ENCODE results near the gene AP1S2.

Gene AP1S2

GRCh38 chrX:15866147-15866546 is 11.5 kb upstream of the AP1S2 start:
- Mint-ChIP-seq H3K27ac (no peak overlapping the region), H3K36me3 (no peaks in the 10 kb centered on the region), H3K4me3 (no peak overlapping the region), H3K4me1 (no peaks in the 10 kb centered on the region), H3K9me3 (no peaks in the 10 kb centered on the region), H3K27me3 (peaks cover 5% of the 10 kb centered on the region)
- CTCF ChIA-PET, result interaction anchor here (1.4 kb wide), 1 partner anchor 11 kb away, joined by 4 read pairs; no protein-coding TSS in a partner anchor
- no peak for DNase-seq

GRCh38 chrX:15864629-15865028 is 10.0 kb upstream of the AP1S2 start:
- Mint-ChIP-seq H3K36me3 (no peaks in the 10 kb centered on the region), H3K27me3 (peaks cover 7% of the 10 kb centered on the region), H3K4me1 (no peaks in the 10 kb centered on the region), H3K27ac (no peak overlapping the region), H3K4me3 (no peak overlapping the region), H3K9me3 (no peaks in the 10 kb centered on the region)
- CTCF ChIA-PET, result no interaction called here
- DNase-seq, result no peak

GRCh38 chrX:15864023-15864422 is 9.4 kb upstream of the AP1S2 start:
- no peak overlapping the region for H3K4me3 Mint-ChIP-seq
- peaks cover 7% of the 10 kb centered on the region for H3K27me3 Mint-ChIP-seq
- CTCF ChIA-PET, result no interaction called here
- no peak for DNase-seq
- no peaks in the 10 kb centered on the region for H3K36me3 Mint-ChIP-seq
- no peak overlapping the region for H3K27ac Mint-ChIP-seq
- no peaks in the 10 kb centered on the region for H3K9me3 Mint-ChIP-seq
- no peaks in the 10 kb centered on the region for H3K4me1 Mint-ChIP-seq

GRCh38 chrX:15860921-15861320 is 6.3 kb upstream of the AP1S2 start:
- CTCF ChIA-PET, result no interaction called here
- Mint-ChIP-seq H3K27ac (no peak overlapping the region), H3K9me3 (no peaks in the 10 kb centered on the region), H3K27me3 (peaks cover 7% of the 10 kb centered on the region), H3K4me1 (peaks cover 4% of the 10 kb centered on the region), H3K36me3 (no peaks in the 10 kb centered on the region), H3K4me3 (no peak overlapping the region)
- DNase-seq, result no peak

GRCh38 chrX:15858051-15858450 is 3.4 kb upstream of the AP1S2 start:
- H3K4me3 Mint-ChIP-seq, result no peak overlapping the region
- peaks cover 7% of the 10 kb centered on the region for H3K27me3 Mint-ChIP-seq

GRCh38 chrX:15856636-15857035 is 2.0 kb upstream of the AP1S2 start:
- Mint-ChIP-seq H3K27ac (no peak overlapping the region), H3K4me1 (peaks cover 25% of the 10 kb centered on the region), H3K27me3 (peaks cover 6% of the 10 kb centered on the region), H3K9me3 (no peaks in the 10 kb centered on the region), H3K36me3 (peaks cover under 1% of the 10 kb centered on the region), H3K4me3 (no peak overlapping the region)
- no peak for DNase-seq
- CTCF ChIA-PET, result no interaction called here

More at GRCh38 chrX:15858051-15858450, 3.4 kb upstream of the AP1S2 start:
- peaks cover 18% of the 10 kb centered on the region for H3K4me1 Mint-ChIP-seq
- H3K27ac Mint-ChIP-seq, result no peak overlapping the region
- DNase-seq, result no peak
- CTCF ChIA-PET, result no interaction called here
- H3K36me3 Mint-ChIP-seq, result no peaks in the 10 kb centered on the region
- H3K9me3 Mint-ChIP-seq, result no peaks in the 10 kb centered on the region

GRCh38 chrX:15856222-15856587 is 1.6 kb upstream of the AP1S2 start:
- H3K9me3 Mint-ChIP-seq, result no peaks in the 10 kb centered on the region
- H3K4me3 Mint-ChIP-seq, result no peak overlapping the region
- no peak for DNase-seq
- peaks cover 2% of the 10 kb centered on the region for H3K27me3 Mint-ChIP-seq
- no peak overlapping the region for H3K27ac Mint-ChIP-seq
- CTCF ChIA-PET, result no interaction called here
- H3K4me1 Mint-ChIP-seq, result peaks cover 27% of the 10 kb centered on the region
- H3K36me3 Mint-ChIP-seq, result peaks cover 3% of the 10 kb centered on the region

- H3K27me3 Mint-ChIP-seq, result no peaks in the 10 kb centered on the region
- peak overlapping the region; percentile 97 for H3K27ac Mint-ChIP-seq
- CTCF ChIA-PET, result interaction anchor here (0.7 kb wide), 1 partner anchor 10 kb away, joined by 4 read pairs; no protein-coding TSS in a partner anchor
- no peak for DNase-seq
- no peaks in the 10 kb centered on the region for H3K9me3 Mint-ChIP-seq
- H3K4me1 Mint-ChIP-seq, result peaks cover 31% of the 10 kb centered on the region
- peaks cover 7% of the 10 kb centered on the region for H3K36me3 Mint-ChIP-seq
- peak overlapping the region; percentile 84 for H3K4me3 Mint-ChIP-seq
These were observed 1.1 kb upstream of the AP1S2 start for GRCh38 chrX:15855568-15856221.

- H3K9me3 Mint-ChIP-seq, result no peaks in the 10 kb centered on the region
- H3K4me1 Mint-ChIP-seq, result peaks cover 35% of the 10 kb centered on the region
- CTCF ChIA-PET, result no interaction called here
These were observed 445 bp downstream of the AP1S2 start for GRCh38 chrX:15854080-15854655.

GRCh38 chrX:15853586-15854079 is 980 bp downstream of the AP1S2 start:
- H3K9me3 Mint-ChIP-seq, result no peaks in the 10 kb centered on the region
- no peak for DNase-seq
- peak overlapping the region; percentile 82 for H3K27ac Mint-ChIP-seq
- peak overlapping the region; percentile 73 for H3K4me3 Mint-ChIP-seq
- peaks cover 35% of the 10 kb centered on the region for H3K4me1 Mint-ChIP-seq
- H3K36me3 Mint-ChIP-seq, result peaks cover 13% of the 10 kb centered on the region
- CTCF ChIA-PET, result no interaction called here
- H3K27me3 Mint-ChIP-seq, result no peaks in the 10 kb centered on the region

More at GRCh38 chrX:15854080-15854655, 445 bp downstream of the AP1S2 start:
- Mint-ChIP-seq H3K27ac (peak overlapping the region; percentile 82), H3K36me3 (peaks cover 13% of the 10 kb centered on the region), H3K27me3 (no peaks in the 10 kb centered on the region), H3K4me3 (peak overlapping the region; percentile 73)
- DNase-seq, result peak; percentile 49

- CTCF ChIA-PET, result no interaction called here
- Mint-ChIP-seq H3K36me3 (peaks cover 20% of the 10 kb centered on the region), H3K4me3 (no peak overlapping the region), H3K27me3 (no peaks in the 10 kb centered on the region), H3K9me3 (no peaks in the 10 kb centered on the region), H3K4me1 (peaks cover 26% of the 10 kb centered on the region), H3K27ac (no peak overlapping the region)
- DNase-seq, result no peak
These were observed 5.1 kb downstream of the AP1S2 start for GRCh38 chrX:15849555-15849954.

GRCh38 chrX:15848576-15848975 is 6.0 kb downstream of the AP1S2 start:
- Mint-ChIP-seq H3K27me3 (no peaks in the 10 kb centered on the region), H3K36me3 (peaks cover 28% of the 10 kb centered on the region), H3K4me3 (no peak overlapping the region), H3K4me1 (peaks cover 24% of the 10 kb centered on the region), H3K9me3 (no peaks in the 10 kb centered on the region), H3K27ac (no peak overlapping the region)
- no peak for DNase-seq
- CTCF ChIA-PET, result no interaction called here

- H3K9me3 Mint-ChIP-seq, result no peaks in the 10 kb centered on the region
- H3K4me1 Mint-ChIP-seq, result peaks cover 2% of the 10 kb centered on the region
- no peak overlapping the region for H3K27ac Mint-ChIP-seq
- CTCF ChIA-PET, result no interaction called here
- peaks cover 22% of the 10 kb centered on the region for H3K36me3 Mint-ChIP-seq
- no peak overlapping the region for H3K4me3 Mint-ChIP-seq
- no peak for DNase-seq
- H3K27me3 Mint-ChIP-seq, result no peaks in the 10 kb centered on the region
These were observed 10.7 kb downstream of the AP1S2 start for GRCh38 chrX:15843960-15844359.

- no peak overlapping the region for H3K4me3 Mint-ChIP-seq
- H3K9me3 Mint-ChIP-seq, result no peaks in the 10 kb centered on the region
- H3K27me3 Mint-ChIP-seq, result no peaks in the 10 kb centered on the region
- H3K36me3 Mint-ChIP-seq, result peaks cover 16% of the 10 kb centered on the region
- DNase-seq, result no peak
- CTCF ChIA-PET, result no interaction called here
- H3K4me1 Mint-ChIP-seq, result no peaks in the 10 kb centered on the region
- peak overlapping the region; percentile 14 for H3K27ac Mint-ChIP-seq
These were observed 12.6 kb downstream of the AP1S2 start for GRCh38 chrX:15841853-15842516.

- H3K4me1 Mint-ChIP-seq, result no peaks in the 10 kb centered on the region
- H3K27ac Mint-ChIP-seq, result no peak overlapping the region
- H3K36me3 Mint-ChIP-seq, result peaks cover 13% of the 10 kb centered on the region
- peak; percentile 22 for DNase-seq
- CTCF ChIA-PET, result no interaction called here
- H3K27me3 Mint-ChIP-seq, result no peaks in the 10 kb centered on the region
- no peaks in the 10 kb centered on the region for H3K9me3 Mint-ChIP-seq
- H3K4me3 Mint-ChIP-seq, result no peak overlapping the region
These were observed 16.6 kb downstream of the AP1S2 start for GRCh38 chrX:15838017-15838416.
